Glutamatergic neuron (in vitro differentiated cells): ENCODE results near the gene SLC50A1. TPM values are rescaled to one million over a fixed set of nuclear protein-coding genes. Genes with fewer than 3 reads are reported as not detected.

Source experiments
- DNase-seq: peaks from one replicate; pipeline ENCODE4 v3.0.0; 2022
- H3K27ac Mint-ChIP-seq: one replicate; pipeline ENCODE4 v1.8.0; 2020; ENCODE audit warnings: mild to moderate bottlenecking, mixed read lengths, inconsistent platforms; ENCODE audit not compliant: unreplicated experiment
- H3K27me3 Mint-ChIP-seq: one replicate; pipeline ENCODE4 v1.8.0; 2020; ENCODE audit warnings: mild to moderate bottlenecking, moderate library complexity, mixed read lengths, inconsistent platforms; ENCODE audit not compliant: unreplicated experiment
- H3K36me3 Mint-ChIP-seq: one replicate; pipeline ENCODE4 v1.8.0; 2020; ENCODE audit warnings: mild to moderate bottlenecking, mixed read lengths, inconsistent platforms; ENCODE audit not compliant: unreplicated experiment
- H3K4me1 Mint-ChIP-seq: one replicate; pipeline ENCODE4 v1.8.0; 2020; ENCODE audit warnings: mild to moderate bottlenecking, low read depth, mixed read lengths, inconsistent platforms; ENCODE audit not compliant: unreplicated experiment
- H3K4me3 Mint-ChIP-seq: one replicate; pipeline ENCODE4 v1.8.0; 2020; ENCODE audit warnings: mild to moderate bottlenecking, mixed read lengths, inconsistent platforms; ENCODE audit not compliant: unreplicated experiment
- H3K9me3 Mint-ChIP-seq: one replicate; pipeline ENCODE4 v1.8.0; 2020; ENCODE audit warnings: mild to moderate bottlenecking, moderate library complexity, mixed read lengths, inconsistent platforms; ENCODE audit not compliant: unreplicated experiment
- total RNA-seq: library from RNA; stranded (reverse); fragmentation: NEBNext Ultra II Directional; extraction: Animal tissue kit (Norgen Biotek cat#: 25700); gene quantifications from one replicate; pipeline ENCODE4 v1.2.1, GENCODE V29; 2021; ENCODE audit not compliant: unreplicated experiment
- TF ChIP-seq, protein P1 (sequence below): fragments of 200-600 bp; sonication (generic); IDR thresholded peaks from one replicate; pipeline ENCODE4 v1.5.0; 2021; ENCODE audit not compliant: partially characterized antibody, unreplicated experiment

The SLC50A1 gene
- total RNA-seq, 1 donor from 2014 or later, result 8.6 TPM

DNA sequence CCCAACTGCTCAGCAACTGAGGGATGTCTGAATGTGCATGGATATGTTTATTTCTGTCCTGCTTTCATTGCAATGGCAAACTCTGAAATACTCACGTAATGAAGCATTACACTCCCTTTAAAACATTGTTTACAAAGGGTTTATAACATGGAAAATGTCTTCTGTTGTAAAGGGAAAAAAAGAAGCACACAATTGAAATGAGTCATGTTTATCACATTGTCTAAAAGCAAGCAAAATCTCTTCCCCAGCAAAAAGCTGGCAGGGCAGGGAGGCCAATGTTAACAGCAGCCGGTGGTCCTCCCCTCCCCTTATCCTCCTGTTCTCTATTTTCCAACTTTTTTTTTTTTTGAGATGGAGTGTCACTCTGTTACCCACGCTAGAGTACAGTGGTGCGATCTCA, 11.9 kb upstream of the SLC50A1 start:
- no peak overlapping the region for H3K27ac Mint-ChIP-seq
- no peak for DNase-seq
- peaks cover 18% of the 10 kb centered on the region for H3K27me3 Mint-ChIP-seq
- TF ChIP-seq, protein P1, sequence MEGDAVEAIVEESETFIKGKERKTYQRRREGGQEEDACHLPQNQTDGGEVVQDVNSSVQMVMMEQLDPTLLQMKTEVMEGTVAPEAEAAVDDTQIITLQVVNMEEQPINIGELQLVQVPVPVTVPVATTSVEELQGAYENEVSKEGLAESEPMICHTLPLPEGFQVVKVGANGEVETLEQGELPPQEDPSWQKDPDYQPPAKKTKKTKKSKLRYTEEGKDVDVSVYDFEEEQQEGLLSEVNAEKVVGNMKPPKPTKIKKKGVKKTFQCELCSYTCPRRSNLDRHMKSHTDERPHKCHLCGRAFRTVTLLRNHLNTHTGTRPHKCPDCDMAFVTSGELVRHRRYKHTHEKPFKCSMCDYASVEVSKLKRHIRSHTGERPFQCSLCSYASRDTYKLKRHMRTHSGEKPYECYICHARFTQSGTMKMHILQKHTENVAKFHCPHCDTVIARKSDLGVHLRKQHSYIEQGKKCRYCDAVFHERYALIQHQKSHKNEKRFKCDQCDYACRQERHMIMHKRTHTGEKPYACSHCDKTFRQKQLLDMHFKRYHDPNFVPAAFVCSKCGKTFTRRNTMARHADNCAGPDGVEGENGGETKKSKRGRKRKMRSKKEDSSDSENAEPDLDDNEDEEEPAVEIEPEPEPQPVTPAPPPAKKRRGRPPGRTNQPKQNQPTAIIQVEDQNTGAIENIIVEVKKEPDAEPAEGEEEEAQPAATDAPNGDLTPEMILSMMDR, result no peak
- peaks cover 4% of the 10 kb centered on the region for H3K9me3 Mint-ChIP-seq
- no peaks in the 10 kb centered on the region for H3K36me3 Mint-ChIP-seq
- H3K4me3 Mint-ChIP-seq, result no peak overlapping the region
- peaks cover 13% of the 10 kb centered on the region for H3K4me1 Mint-ChIP-seq

DNA sequence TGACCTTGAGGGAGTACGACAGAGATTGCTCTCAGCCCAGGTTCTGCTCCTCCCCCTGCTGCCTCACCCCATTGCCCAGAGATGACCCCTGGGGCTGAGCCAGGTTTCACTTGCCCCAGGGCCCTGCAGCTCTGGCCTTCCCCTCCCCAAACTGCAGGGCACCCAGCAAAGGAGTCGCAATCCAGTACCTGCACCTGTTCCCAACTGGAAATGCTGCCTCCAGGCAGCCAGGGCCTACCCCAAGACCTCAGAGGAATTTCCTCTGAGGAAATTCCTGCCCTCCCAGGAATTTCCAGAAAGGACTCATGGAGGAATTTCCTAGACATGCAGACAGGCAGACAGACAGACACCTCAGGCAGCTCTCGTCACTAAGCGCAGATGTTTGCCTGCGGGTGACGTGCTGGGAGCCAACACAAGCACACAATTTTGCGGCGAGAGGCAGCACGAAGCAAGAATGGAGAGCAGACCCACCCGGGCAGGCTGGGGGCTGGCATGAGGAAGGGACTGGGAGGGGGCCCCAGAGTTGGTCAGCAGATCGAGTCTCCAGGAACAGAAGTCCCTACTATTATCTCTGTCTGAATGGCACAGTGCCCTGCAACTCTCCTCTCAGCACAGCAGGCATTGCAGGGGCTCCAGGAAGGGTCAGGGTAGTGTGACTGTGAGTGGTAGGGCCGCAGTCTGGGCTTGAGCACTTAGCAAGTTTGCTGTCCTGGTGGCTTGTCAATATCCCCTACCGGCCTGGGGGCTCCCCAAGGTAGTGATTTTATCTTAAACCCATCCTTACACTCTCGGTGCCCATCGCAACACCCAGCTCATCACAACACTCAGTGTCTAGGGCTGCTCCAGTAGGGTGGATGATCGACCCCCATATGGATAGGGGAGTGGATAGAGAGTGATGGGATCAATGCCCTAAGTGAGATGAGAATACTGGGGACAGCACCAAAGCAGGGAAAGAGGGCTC, 10.9 kb upstream of the SLC50A1 start:
- peaks cover 4% of the 10 kb centered on the region for H3K9me3 Mint-ChIP-seq
- DNase-seq, result no peak
- H3K36me3 Mint-ChIP-seq, result no peaks in the 10 kb centered on the region
- peaks cover 15% of the 10 kb centered on the region for H3K4me1 Mint-ChIP-seq
- no peak overlapping the region for H3K27ac Mint-ChIP-seq
- peaks cover 21% of the 10 kb centered on the region for H3K27me3 Mint-ChIP-seq
- H3K4me3 Mint-ChIP-seq, result no peak overlapping the region
- TF ChIP-seq, protein P1, result no peak

DNA sequence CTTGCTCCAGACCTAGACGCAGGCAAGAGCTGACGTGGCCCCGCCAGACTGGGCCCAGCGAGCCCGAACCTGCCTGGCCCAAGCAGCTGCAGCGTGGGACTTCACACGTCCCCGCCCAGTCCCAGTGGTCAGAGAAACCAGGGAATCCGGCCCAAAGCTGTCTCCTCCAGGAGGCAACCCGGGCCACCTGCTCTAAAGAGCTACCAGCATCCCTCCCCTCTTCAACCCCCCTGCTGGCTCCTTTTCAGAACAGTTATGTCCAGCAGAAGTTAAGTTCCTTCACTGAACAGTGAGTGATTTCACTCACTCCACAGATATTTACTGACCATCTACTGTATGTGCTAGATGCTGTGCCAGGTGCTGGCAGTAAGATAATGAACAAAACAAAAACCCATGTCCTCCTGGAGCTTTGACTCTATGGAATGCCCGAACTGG, 10.1 kb upstream of the SLC50A1 start:
- no peak for DNase-seq
- TF ChIP-seq, protein P1, result no peak
- Mint-ChIP-seq H3K36me3 (no peaks in the 10 kb centered on the region), H3K4me3 (peak overlapping the region; percentile 73), H3K27me3 (peaks cover 24% of the 10 kb centered on the region), H3K27ac (no peak overlapping the region), H3K9me3 (peaks cover 6% of the 10 kb centered on the region), H3K4me1 (peaks cover 20% of the 10 kb centered on the region)

DNA sequence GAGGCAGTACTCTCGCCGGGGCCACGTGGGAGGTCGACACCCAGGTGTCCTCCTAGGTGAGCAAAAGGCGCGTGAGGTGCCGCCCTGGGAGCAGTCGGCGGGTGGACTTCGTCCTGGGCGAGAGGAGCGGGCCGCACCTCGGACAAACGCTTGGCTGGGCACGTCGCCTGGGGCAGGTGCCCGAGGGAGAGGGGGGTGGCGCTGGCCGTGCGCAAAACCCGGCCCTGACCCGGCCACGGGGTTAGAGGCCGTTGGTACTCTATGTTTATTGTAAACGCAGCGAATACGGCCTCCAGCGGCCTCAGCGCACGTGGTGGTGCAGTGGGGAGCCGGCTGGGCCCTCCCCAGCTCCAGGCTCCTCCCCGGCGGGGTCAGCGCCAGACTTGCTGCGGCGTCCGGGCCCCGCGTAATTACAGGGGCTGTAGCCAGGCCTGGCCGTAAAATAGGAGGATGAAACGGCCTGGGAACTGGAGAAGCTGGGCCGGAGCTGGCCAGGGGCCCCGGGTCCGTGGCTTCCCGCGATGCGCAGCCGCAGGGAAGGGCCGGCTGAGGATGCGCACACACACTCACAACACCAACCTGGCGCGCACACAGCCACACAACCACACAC, 9.6 kb upstream of the SLC50A1 start:
- Mint-ChIP-seq H3K27me3 (peaks cover 26% of the 10 kb centered on the region), H3K27ac (no peak overlapping the region), H3K9me3 (peaks cover 8% of the 10 kb centered on the region), H3K36me3 (no peaks in the 10 kb centered on the region), H3K4me1 (peaks cover 23% of the 10 kb centered on the region), H3K4me3 (peak overlapping the region; percentile 81)
- TF ChIP-seq, protein P1, result no peak
- DNase-seq, result peak; percentile 36
